HL-60 (cell line): ENCODE measurements around the gene TMEM14C.
A peak's percentile ranks its signal among the peaks of the same experiment; 100 is the strongest.

Source experiments
- DNase-seq, 2 experiments: peaks; one replicate each; pipeline ENCODE4 v3.0.0-alpha.2; 2010 to 2020; ENCODE audit warnings: low read depth in 1 of 2, low spot score in 1 of 2
- H3K27ac ChIP-seq: fragments of 250-450 bp; sonication (Bioruptor Pico); replicated peaks from 2 replicates; pipeline ENCODE4 v1.5.1; 2020; ENCODE audit warnings: mild to moderate bottlenecking, moderate library complexity
- H3K27me3 ChIP-seq: fragments of 250-450 bp; sonication (Bioruptor Pico); 2 replicates; pipeline ENCODE4 v1.5.1; 2021; ENCODE audit warnings: mild to moderate bottlenecking, moderate library complexity; ENCODE audit not compliant: insufficient read depth, poor library complexity, severe bottlenecking
- H3K4me3 ChIP-seq: replicated peaks from 2 replicates; pipeline ENCODE4 v1.5.1; 2011; ENCODE audit warnings: mild to moderate bottlenecking, control low read depth, low read length; ENCODE audit not compliant: insufficient read depth
- CTCF ChIP-seq: IDR thresholded peaks from one replicate; pipeline ENCODE4 v1.5.1; 2011; ENCODE audit warnings: low read length, control low read depth, inconsistent platforms; ENCODE audit not compliant: insufficient read depth
- GABPA ChIP-seq: IDR thresholded peaks from 2 replicates; pipeline ENCODE4 v1.6.1; 2012; ENCODE audit warnings: low read depth
- POLR2AphosphoS5 ChIP-seq: IDR thresholded peaks from 2 replicates; pipeline ENCODE4 v1.6.1; 2012; ENCODE audit warnings: low read depth
- SPI1 ChIP-seq: IDR thresholded peaks from 2 replicates; pipeline ENCODE4 v1.6.1; 2012; ENCODE audit warnings: low read depth, mild to moderate bottlenecking, borderline replicate concordance
- long read RNA-seq: library from polyadenylated mRNA; unstranded; transcript quantifications from one replicate; pipeline ENCODE4 v2.0.0, GENCODE V29; 2020
- TF ChIP-seq, protein P1 (sequence below): IDR thresholded peaks from 2 replicates; pipeline ENCODE4 v1.6.1; 2012; ENCODE audit warnings: low read depth; ENCODE audit not compliant: insufficient replicate concordance

Gene TMEM14C
- long read RNA-seq, transcript TMEM14C-201 (6 exons, 1,113 nt) = major isoform, 271 of 296 reads
- long read RNA-seq, partial matches to known transcripts = 2 of 296 reads
- long read RNA-seq, other reads (novel, unspliced or antisense) = 19 of 296 reads

GRCh38 chr6:10722820-10723566 is at the start of gene TMEM14C:
Gene TMEM14C, plus strand, starts transcription at chr6:10723070. Its CDS starts 1,544 bp downstream, at chr6:10724614.
- TF ChIP-seq POLR2AphosphoS5 = peak; percentile 86
- no peak for TF ChIP-seq SPI1
- TF ChIP-seq GABPA = 0 out of 2 replicates have a peak, but pooled peaks have one; percentile 46
- TF ChIP-seq, protein P1, sequence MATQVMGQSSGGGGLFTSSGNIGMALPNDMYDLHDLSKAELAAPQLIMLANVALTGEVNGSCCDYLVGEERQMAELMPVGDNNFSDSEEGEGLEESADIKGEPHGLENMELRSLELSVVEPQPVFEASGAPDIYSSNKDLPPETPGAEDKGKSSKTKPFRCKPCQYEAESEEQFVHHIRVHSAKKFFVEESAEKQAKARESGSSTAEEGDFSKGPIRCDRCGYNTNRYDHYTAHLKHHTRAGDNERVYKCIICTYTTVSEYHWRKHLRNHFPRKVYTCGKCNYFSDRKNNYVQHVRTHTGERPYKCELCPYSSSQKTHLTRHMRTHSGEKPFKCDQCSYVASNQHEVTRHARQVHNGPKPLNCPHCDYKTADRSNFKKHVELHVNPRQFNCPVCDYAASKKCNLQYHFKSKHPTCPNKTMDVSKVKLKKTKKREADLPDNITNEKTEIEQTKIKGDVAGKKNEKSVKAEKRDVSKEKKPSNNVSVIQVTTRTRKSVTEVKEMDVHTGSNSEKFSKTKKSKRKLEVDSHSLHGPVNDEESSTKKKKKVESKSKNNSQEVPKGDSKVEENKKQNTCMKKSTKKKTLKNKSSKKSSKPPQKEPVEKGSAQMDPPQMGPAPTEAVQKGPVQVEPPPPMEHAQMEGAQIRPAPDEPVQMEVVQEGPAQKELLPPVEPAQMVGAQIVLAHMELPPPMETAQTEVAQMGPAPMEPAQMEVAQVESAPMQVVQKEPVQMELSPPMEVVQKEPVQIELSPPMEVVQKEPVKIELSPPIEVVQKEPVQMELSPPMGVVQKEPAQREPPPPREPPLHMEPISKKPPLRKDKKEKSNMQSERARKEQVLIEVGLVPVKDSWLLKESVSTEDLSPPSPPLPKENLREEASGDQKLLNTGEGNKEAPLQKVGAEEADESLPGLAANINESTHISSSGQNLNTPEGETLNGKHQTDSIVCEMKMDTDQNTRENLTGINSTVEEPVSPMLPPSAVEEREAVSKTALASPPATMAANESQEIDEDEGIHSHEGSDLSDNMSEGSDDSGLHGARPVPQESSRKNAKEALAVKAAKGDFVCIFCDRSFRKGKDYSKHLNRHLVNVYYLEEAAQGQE = peak; percentile 57
- no peaks in the 10 kb centered on the region for H3K27me3 ChIP-seq
- peak within 1 kb of the TSS; percentile 46 for H3K4me3 ChIP-seq
- H3K27ac ChIP-seq = peak within 1 kb of the TSS; percentile 79
- DNase-seq = peak; percentile 96

DNA sequence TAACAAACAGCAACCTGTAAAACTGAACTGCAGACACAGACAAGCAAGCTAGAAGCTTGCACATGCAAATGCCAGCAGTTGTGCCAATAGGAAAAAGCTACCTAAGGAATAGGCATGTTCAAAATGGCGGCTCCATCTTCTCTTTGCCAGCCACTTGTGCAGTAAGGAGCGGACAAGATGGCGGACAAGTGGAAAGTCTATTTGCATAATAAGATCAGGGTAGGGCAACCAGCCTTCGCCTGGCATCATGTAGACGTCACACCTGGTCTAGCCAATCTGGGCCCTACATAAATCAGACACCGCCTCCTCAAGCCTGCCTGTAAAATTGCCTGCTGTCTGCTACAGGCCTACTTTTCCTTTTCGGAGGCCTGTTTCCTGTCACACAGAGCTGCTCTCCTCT is 46.5 kb upstream of the TMEM14C start:
- H3K27ac ChIP-seq = no peak overlapping the region
- no peaks in the 10 kb centered on the region for H3K27me3 ChIP-seq
- H3K4me3 ChIP-seq = no peak overlapping the region
- no peak for DNase-seq
- TF ChIP-seq CTCF (no peak), POLR2AphosphoS5 (no peak), SPI1 (no peak), GABPA (no peak)
- TF ChIP-seq, protein P1 = no peak

DNA sequence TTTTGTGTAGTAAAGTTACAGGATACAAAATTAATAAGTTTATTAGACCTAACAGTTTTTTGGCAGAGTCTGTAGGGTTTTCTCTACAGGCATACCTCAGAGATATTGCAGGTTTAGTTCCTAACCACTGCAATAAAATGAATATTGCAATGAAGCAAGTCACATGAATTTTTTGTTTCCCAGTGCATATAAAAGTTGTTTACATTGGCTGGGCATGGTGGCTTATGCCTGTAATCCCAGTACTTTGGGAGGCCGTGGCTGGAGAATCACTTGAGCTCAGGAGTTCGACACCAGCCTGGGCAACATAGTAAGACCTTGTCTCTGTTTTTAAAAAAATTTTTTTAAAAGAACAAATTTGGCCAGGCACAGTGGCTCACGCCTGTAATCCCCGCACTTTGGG is 44.4 kb upstream of the TMEM14C start:
- TF ChIP-seq GABPA = no peak
- TF ChIP-seq, protein P1 = no peak
- TF ChIP-seq CTCF = no peak
- TF ChIP-seq SPI1 = no peak
- TF ChIP-seq POLR2AphosphoS5 = no peak
- no peak for DNase-seq

More for the DNA sequence above, 44.4 kb upstream of the TMEM14C start:
- Histone ChIP-seq H3K27ac (no peak overlapping the region), H3K4me3 (no peak overlapping the region), H3K27me3 (no peaks in the 10 kb centered on the region)
